GM21526 (cell line): ENCODE data around the gene CLUH.

ENCODE experiments used
- ATAC-seq: cut with Tn5 transposase; IDR thresholded peaks from one replicate; pipeline ENCODE4 v1.9.1; 2021; ENCODE audit warnings: moderate library complexity; ENCODE audit not compliant: unreplicated experiment, low FRiP score

CLUH gene

GRCh38 chr17:2722611-2723010, 11.0 kb upstream of the CLUH start:
- ATAC-seq = no peak

GRCh38 chr17:2721603-2722002, 10.0 kb upstream of the CLUH start:
- ATAC-seq = no peak

- ATAC-seq = no peak
Observed at GRCh38 chr17:2719861-2720260, 8.3 kb upstream of the CLUH start.

GRCh38 chr17:2718150-2718938, 6.8 kb upstream of the CLUH start:
- no peak for ATAC-seq

- ATAC-seq = no peak
Observed at GRCh38 chr17:2716649-2717048, 5.1 kb upstream of the CLUH start.

- no peak for ATAC-seq
Observed at GRCh38 chr17:2713881-2714280, 2.3 kb upstream of the CLUH start.

- no peak for ATAC-seq
Observed at GRCh38 chr17:2712300-2713043, 908 bp upstream of the CLUH start.

- ATAC-seq = peak; percentile 23
Observed at GRCh38 chr17:2710803-2711607, 559 bp downstream of the CLUH start.

GRCh38 chr17:2710071-2710802, 1.3 kb downstream of the CLUH start:
- no peak for ATAC-seq

GRCh38 chr17:2709183-2709661, 2.3 kb downstream of the CLUH start:
- no peak for ATAC-seq

GRCh38 chr17:2708585-2709182, 2.9 kb downstream of the CLUH start:
- no peak for ATAC-seq

- ATAC-seq = no peak
Observed at GRCh38 chr17:2707721-2708584, 3.6 kb downstream of the CLUH start.

GRCh38 chr17:2706911-2707510, 4.6 kb downstream of the CLUH start:
- no peak for ATAC-seq

- ATAC-seq = no peak
Observed at GRCh38 chr17:2705888-2706795, 5.4 kb downstream of the CLUH start.

- ATAC-seq = no peak
Observed at GRCh38 chr17:2705263-2705662, 6.3 kb downstream of the CLUH start.

GRCh38 chr17:2704890-2705248, 6.7 kb downstream of the CLUH start:
- no peak for ATAC-seq

- no peak for ATAC-seq
Observed at GRCh38 chr17:2704031-2704889, 7.3 kb downstream of the CLUH start.
